Measurements from ENCODE around the gene PARP6. TPM values are rescaled to one million over a fixed set of nuclear protein-coding genes. Genes with fewer than 3 reads are reported as not detected.

Gene PARP6
- total RNA-seq, 2 donors from 2014 or later: 34.4 to 85.8 TPM

GRCh38 chr15:72307026-72307425, 34.7 kb upstream of the PARP6 start:
- no peak for DNase-seq (ENCODE audit: low spot score)
- no peak overlapping the region for H3K4me3 ChIP-seq
- H3K9me3 ChIP-seq: no peaks in the 10 kb centered on the region
- intact Hi-C loops (cut with DNase I): no loop called here
- WGBS: 61% methylated on average over 5 of the region's 5 CpGs
- no peak overlapping the region for H3K27ac ChIP-seq
- H3K36me3 ChIP-seq: no peaks in the 10 kb centered on the region
- no peaks in the 10 kb centered on the region for H3K4me1 ChIP-seq (replicated peaks)
- no peaks in the 10 kb centered on the region for H3K27me3 ChIP-seq (replicated peaks; ENCODE audit: insufficient read depth)
- TF ChIP-seq POLR2A (IDR thresholded peaks at IDR 0.05): no peak
- no peak for TF ChIP-seq CTCF (IDR thresholded peaks at IDR 0.05)
- no peak for TF ChIP-seq POLR2AphosphoS5 (IDR thresholded peaks at IDR 0.05)

GRCh38 chr15:72306211-72306785, 33.9 kb upstream of the PARP6 start:
- Histone ChIP-seq H3K4me1 (replicated peaks) (no peaks in the 10 kb centered on the region), H3K27ac (no peak overlapping the region), H3K36me3 (no peaks in the 10 kb centered on the region), H3K27me3 (replicated peaks; ENCODE audit: insufficient read depth) (no peaks in the 10 kb centered on the region), H3K9me3 (no peaks in the 10 kb centered on the region), H3K4me3 (no peak overlapping the region)
- WGBS: 56% methylated on average over 10 of the region's 10 CpGs
- no peak for TF ChIP-seq POLR2AphosphoS5 (IDR thresholded peaks at IDR 0.05)
- no peak for TF ChIP-seq CTCF (IDR thresholded peaks at IDR 0.05)
- TF ChIP-seq POLR2A (IDR thresholded peaks at IDR 0.05): no peak
- intact Hi-C loops (cut with DNase I): no loop called here
- no peak for DNase-seq (ENCODE audit: low spot score)

GRCh38 chr15:72304596-72304995, 32.2 kb upstream of the PARP6 start:
- H3K4me3 ChIP-seq: no peak overlapping the region
- no peaks in the 10 kb centered on the region for H3K9me3 ChIP-seq
- DNase-seq (ENCODE audit: low spot score): no peak
- intact Hi-C loops (cut with DNase I): no loop called here
- H3K27me3 ChIP-seq (replicated peaks; ENCODE audit: insufficient read depth): no peaks in the 10 kb centered on the region
- 87% methylated on average over 7 of the region's 7 CpGs for WGBS
- no peak for TF ChIP-seq CTCF (IDR thresholded peaks at IDR 0.05)
- TF ChIP-seq POLR2A (IDR thresholded peaks at IDR 0.05): no peak
- no peak for TF ChIP-seq POLR2AphosphoS5 (IDR thresholded peaks at IDR 0.05)
- no peak overlapping the region for H3K27ac ChIP-seq
- H3K36me3 ChIP-seq: no peaks in the 10 kb centered on the region
- no peaks in the 10 kb centered on the region for H3K4me1 ChIP-seq (replicated peaks)

- Histone ChIP-seq H3K4me3 (no peak overlapping the region), H3K27ac (no peak overlapping the region), H3K27me3 (replicated peaks; ENCODE audit: insufficient read depth) (no peaks in the 10 kb centered on the region), H3K4me1 (replicated peaks) (no peaks in the 10 kb centered on the region), H3K36me3 (no peaks in the 10 kb centered on the region), H3K9me3 (no peaks in the 10 kb centered on the region)
- no peak for DNase-seq (ENCODE audit: low spot score)
- WGBS: 56% methylated on average over 1 of the region's 1 CpG
- TF ChIP-seq POLR2A (IDR thresholded peaks at IDR 0.05): no peak
- intact Hi-C loops (cut with DNase I): no loop called here
Measured at GRCh38 chr15:72302955-72303354, 30.6 kb upstream of the PARP6 start.

GRCh38 chr15:72289597-72290325, 17.4 kb upstream of the PARP6 start:
- intact Hi-C loops (cut with DNase I): no loop called here
- TF ChIP-seq CTCF (IDR thresholded peaks at IDR 0.05): no peak
- TF ChIP-seq POLR2A (IDR thresholded peaks at IDR 0.05): no peak
- TF ChIP-seq POLR2AphosphoS5 (IDR thresholded peaks at IDR 0.05): no peak
- no peaks in the 10 kb centered on the region for H3K36me3 ChIP-seq

More at GRCh38 chr15:72289597-72290325, 17.4 kb upstream of the PARP6 start:
- DNase-seq (ENCODE audit: low spot score): no peak
- Histone ChIP-seq H3K4me1 (replicated peaks) (no peaks in the 10 kb centered on the region), H3K27me3 (replicated peaks; ENCODE audit: insufficient read depth) (no peaks in the 10 kb centered on the region), H3K27ac (no peak overlapping the region), H3K9me3 (no peaks in the 10 kb centered on the region), H3K4me3 (no peak overlapping the region)
- 90% methylated on average over 47 of the region's 52 CpGs for whole genome bisulfite sequencing

Measured in prostate gland (tissue), 2 donors.